GM23248 (cell line): ENCODE results near the gene CSTF1. TPM values are rescaled to one million over a fixed set of nuclear protein-coding genes. Genes with fewer than 3 reads are reported as not detected.

Source experiments
- DNase-seq: peaks from one replicate; pipeline ENCODE4 v3.0.0-alpha.2; 2015
- H2AFZ ChIP-seq: fragments of 200-600 bp; sonication (generic); 2 replicates; pipeline ENCODE4 v1.6.1; 2016; ENCODE audit warnings: antibody characterized with exemption
- H3F3A ChIP-seq: fragments of 200-600 bp; sonication (generic); 2 replicates; pipeline ENCODE4 v1.6.1; 2016; ENCODE audit warnings: mild to moderate bottlenecking, antibody characterized with exemption, mixed run types; ENCODE audit not compliant: insufficient read depth
- H3K27ac ChIP-seq: fragments of 200-600 bp; sonication (generic); 2 replicates; pipeline ENCODE4 v1.5.1; 2016; ENCODE audit warnings: mild to moderate bottlenecking
- H3K27me3 ChIP-seq: fragments of 200-600 bp; sonication (generic); replicated peaks from 2 replicates; pipeline ENCODE4 v1.6.1; 2016; ENCODE audit warnings: mild to moderate bottlenecking; ENCODE audit not compliant: insufficient read depth
- H3K36me3 ChIP-seq: fragments of 200-600 bp; sonication (generic); 2 replicates; pipeline ENCODE4 v1.6.1; 2016; ENCODE audit warnings: low read depth, mild to moderate bottlenecking
- H3K4me1 ChIP-seq: fragments of 200-600 bp; sonication (generic); 2 replicates; pipeline ENCODE4 v1.6.1; 2016; ENCODE audit warnings: mild to moderate bottlenecking; ENCODE audit not compliant: insufficient read depth
- H3K4me2 ChIP-seq: fragments of 200-600 bp; sonication (generic); one replicate; pipeline ENCODE4 v1.6.1; 2016; ENCODE audit warnings: mild to moderate bottlenecking; ENCODE audit not compliant: unreplicated experiment
- H3K4me3 ChIP-seq: fragments of 200-600 bp; sonication (generic); 2 replicates; pipeline ENCODE4 v1.5.1; 2016; ENCODE audit warnings: mild to moderate bottlenecking
- H3K79me2 ChIP-seq: fragments of 200-600 bp; sonication (generic); 2 replicates; pipeline ENCODE4 v1.6.1; 2016; ENCODE audit warnings: mild to moderate bottlenecking; ENCODE audit not compliant: insufficient read depth
- H3K9ac ChIP-seq: fragments of 200-600 bp; sonication (generic); 2 replicates; pipeline ENCODE4 v1.6.1; 2016; ENCODE audit warnings: mild to moderate bottlenecking
- H3K9me2 ChIP-seq: fragments of 200-600 bp; sonication (generic); 2 replicates; pipeline ENCODE4 v1.6.1; 2016; ENCODE audit warnings: mixed run types, mild to moderate bottlenecking, moderate library complexity; ENCODE audit not compliant: insufficient read depth
- H3K9me3 ChIP-seq: fragments of 200-600 bp; sonication (generic); one replicate; pipeline ENCODE4 v1.6.1; 2017; ENCODE audit warnings: low read depth
- H4K20me1 ChIP-seq: fragments of 200-600 bp; sonication (generic); 2 replicates; pipeline ENCODE4 v1.6.0; 2016; ENCODE audit not compliant: insufficient read depth
- EZH2 ChIP-seq: fragments of 200-600 bp; sonication (generic); IDR thresholded peaks from 2 replicates; pipeline ENCODE4 v1.6.1; 2018; ENCODE audit warnings: antibody characterized with exemption, mild to moderate bottlenecking; ENCODE audit not compliant: insufficient read depth, poor library complexity, severe bottlenecking
- EZH2phosphoT487 ChIP-seq: fragments of 200-600 bp; sonication (generic); IDR thresholded peaks from 2 replicates; pipeline ENCODE4 v1.6.1; 2018; ENCODE audit warnings: antibody characterized with exemption, moderate library complexity, mild to moderate bottlenecking, low read depth; ENCODE audit not compliant: insufficient read depth
- WGBS, 2 experiments: methylation state at CpG; one replicate each; pipeline ENCODE4 v1.1.6; 2015 to 2017; ENCODE audit warnings: low lambda C conversion rate in 2 of 2, low coverage in 1 of 2; ENCODE audit errors: missing lambda C conversion rate in 2 of 2; 5-methylcytosine and 5-hydroxymethylcytosine counted together
- in situ Hi-C: fragments of 300-500 bp; cut with MboI; formaldehyde crosslinking; loops from 2 replicates; pipeline ENCODE4 v1.15.0; 2020
- polyA plus RNA-seq: library from polyadenylated mRNA; unstranded; fragments of >200 nt; fragmentation: Nextera tagmentation; extraction: Ambion mirVana; gene quantifications from 2 replicates; pipeline ENCODE4 v1.2.1, GENCODE V29; 2016
- total RNA-seq: library from RNA; depleted of rRNA; stranded (reverse); fragments of >200 nt; shearing (Covaris generic); gene quantifications from 2 replicates; pipeline ENCODE4 v1.2.3, GENCODE V29; 2014

Gene CSTF1
- total and polyA plus RNA-seq, 2 experiments from 2014 or later = 41.7 to 69.3 TPM

GRCh38 chr20:56359212-56360132, 33.0 kb upstream of the CSTF1 start:
- Histone ChIP-seq H3K9ac (peak overlapping the region; percentile 82), H4K20me1 (no peaks in the 10 kb centered on the region), H3K9me2 (no peaks in the 10 kb centered on the region), H3K79me2 (peaks cover 49% of the 10 kb centered on the region), H3K9me3 (no peaks in the 10 kb centered on the region), H3K36me3 (no peaks in the 10 kb centered on the region), H3K4me3 (peak overlapping the region; percentile 82), H3K27me3 (no peaks in the 10 kb centered on the region), H3K27ac (peak overlapping the region; percentile 64), H3K4me1 (peaks cover 25% of the 10 kb centered on the region), H3K4me2 (peak overlapping the region; percentile 87), H3F3A (peaks cover 20% of the 10 kb centered on the region; the same call in 1 of the 2 replicates), H2AFZ (peak overlapping the region; percentile 84)
- no peak for TF ChIP-seq EZH2phosphoT487
- no peak for TF ChIP-seq EZH2
- in situ Hi-C loops = no loop called here
- DNase-seq = peak; percentile 87
- WGBS, 2 experiments = 4 to 9% methylated on average over 51 of the region's 51 CpGs

- Histone ChIP-seq H3K4me1 (peaks cover 25% of the 10 kb centered on the region), H3K79me2 (peaks cover 54% of the 10 kb centered on the region), H3K27ac (peak overlapping the region; percentile 64), H3K27me3 (no peaks in the 10 kb centered on the region), H3K36me3 (0 out of 2 replicates have a peak, but pooled peaks cover 3% of the 10 kb centered on the region), H3K4me2 (peak overlapping the region; percentile 87), H4K20me1 (no peaks in the 10 kb centered on the region), H3K9ac (peak overlapping the region; percentile 82), H3K9me3 (no peaks in the 10 kb centered on the region), H3K9me2 (no peaks in the 10 kb centered on the region), H2AFZ (peak overlapping the region; percentile 84), H3K4me3 (peak overlapping the region; percentile 82), H3F3A (peaks cover 23% of the 10 kb centered on the region; the same call in 1 of the 2 replicates)
- TF ChIP-seq EZH2 (no peak), EZH2phosphoT487 (no peak)
- 80 to 86% methylated on average over 14 of the region's 14 CpGs for WGBS, 2 experiments
- in situ Hi-C loops = no loop called here
- no peak for DNase-seq
These were observed 32.1 kb upstream of the CSTF1 start for GRCh38 chr20:56360133-56360907.

- H3K27ac ChIP-seq = no peak overlapping the region
- no peak overlapping the region for H3K9ac ChIP-seq
- H3K27me3 ChIP-seq = no peaks in the 10 kb centered on the region
- WGBS, 2 experiments = 79 to 86% methylated on average over 6 to 8 of the region's 8 CpGs
- no peak for DNase-seq
- 0 out of 2 replicates have a peak, but pooled peaks cover 7% of the 10 kb centered on the region for H3K36me3 ChIP-seq
- H3K4me2 ChIP-seq = no peak overlapping the region
- H3K4me1 ChIP-seq = peaks cover 25% of the 10 kb centered on the region
- TF ChIP-seq EZH2phosphoT487 (no peak), EZH2 (no peak)
- H3K79me2 ChIP-seq = peaks cover 54% of the 10 kb centered on the region
- H3K9me3 ChIP-seq = no peaks in the 10 kb centered on the region
- no peak overlapping the region for H2AFZ ChIP-seq
- no peaks in the 10 kb centered on the region for H4K20me1 ChIP-seq
- in situ Hi-C loops = no loop called here
- peaks cover 27% of the 10 kb centered on the region for H3F3A ChIP-seq
- H3K4me3 ChIP-seq = no peak overlapping the region
- no peaks in the 10 kb centered on the region for H3K9me2 ChIP-seq
These were observed 31.6 kb upstream of the CSTF1 start for GRCh38 chr20:56360908-56361205.

- DNase-seq = no peak
- no peak overlapping the region for H3K9ac ChIP-seq
- H3K27ac ChIP-seq = no peak overlapping the region
- peaks cover 54% of the 10 kb centered on the region for H3K79me2 ChIP-seq
- no peak for TF ChIP-seq EZH2phosphoT487
- TF ChIP-seq EZH2 = no peak
- H3K9me2 ChIP-seq = no peaks in the 10 kb centered on the region
- H2AFZ ChIP-seq = no peak overlapping the region
- no peaks in the 10 kb centered on the region for H3K27me3 ChIP-seq
- in situ Hi-C loops = no loop called here
- no peak overlapping the region for H3K4me3 ChIP-seq
- no peaks in the 10 kb centered on the region for H4K20me1 ChIP-seq
- H3K9me3 ChIP-seq = no peaks in the 10 kb centered on the region
- 0 out of 2 replicates have a peak, but pooled peaks cover 17% of the 10 kb centered on the region for H3K36me3 ChIP-seq
- 84 to 87% methylated on average over 8 of the region's 8 CpGs for WGBS, 2 experiments
- H3F3A ChIP-seq = peaks cover 37% of the 10 kb centered on the region
- no peak overlapping the region for H3K4me2 ChIP-seq
- peaks cover 25% of the 10 kb centered on the region for H3K4me1 ChIP-seq
These were observed 30.5 kb upstream of the CSTF1 start for GRCh38 chr20:56361900-56362299.
